WERI-Rb-1 (cell line): ENCODE measurements around the gene IGFBP6.

Experiments
- DNase-seq: peaks from one replicate; pipeline ENCODE4 v3.0.0-alpha.2; 2020
- H3K27ac ChIP-seq: fragments of 250-450 bp; sonication (Bioruptor Pico); 2 replicates; pipeline ENCODE4 v1.5.1; 2020; ENCODE audit warnings: mild to moderate bottlenecking, moderate library complexity
- H3K27me3 ChIP-seq: fragments of 250-450 bp; sonication (Bioruptor Pico); 2 replicates; pipeline ENCODE4 v1.5.1; 2021; ENCODE audit warnings: mild to moderate bottlenecking, low read depth, moderate library complexity; ENCODE audit not compliant: insufficient read depth, severe bottlenecking
- H3K36me3 ChIP-seq: fragments of 250-450 bp; sonication (Bioruptor Pico); 2 replicates; pipeline ENCODE4 v1.5.1; 2020; ENCODE audit warnings: mild to moderate bottlenecking, moderate library complexity
- H3K4me3 ChIP-seq: 2 replicates; pipeline ENCODE4 v1.5.1; 2011; ENCODE audit warnings: low read depth, mild to moderate bottlenecking, control low read depth, low read length
- H3K9me3 ChIP-seq: fragments of 250-450 bp; sonication (Bioruptor Pico); 2 replicates; pipeline ENCODE4 v1.5.1; 2021; ENCODE audit warnings: mild to moderate bottlenecking, moderate library complexity; ENCODE audit not compliant: severe bottlenecking
- CTCF ChIP-seq: IDR thresholded peaks from 2 replicates; pipeline ENCODE4 v1.5.1; 2011; ENCODE audit warnings: low read depth, mild to moderate bottlenecking, control low read depth, inconsistent platforms, low read length

The IGFBP6 gene

DNA sequence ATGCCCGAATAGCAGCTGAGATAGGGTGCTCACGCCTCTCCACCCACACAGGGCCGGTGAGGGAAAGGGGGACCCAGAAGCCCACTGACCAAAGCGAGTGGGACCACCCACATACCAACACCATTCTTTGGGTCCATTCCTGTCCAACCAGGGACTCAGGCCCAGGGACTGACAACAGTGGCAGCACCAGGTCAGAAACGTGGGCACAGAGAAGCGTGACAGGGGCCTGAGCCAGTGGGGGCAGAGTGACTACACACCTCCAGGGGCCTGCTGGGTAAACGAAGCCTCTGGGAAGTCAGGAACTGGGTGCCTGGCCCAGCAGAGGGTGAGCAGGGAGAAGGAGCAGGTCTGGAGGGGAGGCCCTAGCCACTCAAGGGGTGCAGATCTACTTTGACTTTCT is 32.0 kb upstream of the IGFBP6 start:
- H3K27ac ChIP-seq: no peak overlapping the region
- DNase-seq: no peak

GRCh38 chr12:53065975-53066931 is 31.2 kb upstream of the IGFBP6 start:
- Histone ChIP-seq H3K9me3 (no peaks in the 10 kb centered on the region), H3K27me3 (no peaks in the 10 kb centered on the region), H3K27ac (no peak overlapping the region), H3K4me3 (no peak overlapping the region), H3K36me3 (peaks cover 2% of the 10 kb centered on the region; the same call in 1 of the 2 replicates)
- DNase-seq: peak; percentile 72
- TF ChIP-seq CTCF: peak; percentile 89

More for the DNA sequence above, 32.0 kb upstream of the IGFBP6 start:
- no peak for TF ChIP-seq CTCF
- Histone ChIP-seq H3K27me3 (no peaks in the 10 kb centered on the region), H3K9me3 (no peaks in the 10 kb centered on the region), H3K36me3 (peaks cover 2% of the 10 kb centered on the region; the same call in 1 of the 2 replicates), H3K4me3 (no peak overlapping the region)

- no peak overlapping the region for H3K4me3 ChIP-seq
- peaks cover 2% of the 10 kb centered on the region; the same call in 1 of the 2 replicates for H3K36me3 ChIP-seq
- H3K27me3 ChIP-seq: no peaks in the 10 kb centered on the region
- no peak for TF ChIP-seq CTCF
- no peak overlapping the region for H3K27ac ChIP-seq
- no peak for DNase-seq
- no peaks in the 10 kb centered on the region for H3K9me3 ChIP-seq
These were observed 30.1 kb upstream of the IGFBP6 start for GRCh38 chr12:53067074-53067992.

DNA sequence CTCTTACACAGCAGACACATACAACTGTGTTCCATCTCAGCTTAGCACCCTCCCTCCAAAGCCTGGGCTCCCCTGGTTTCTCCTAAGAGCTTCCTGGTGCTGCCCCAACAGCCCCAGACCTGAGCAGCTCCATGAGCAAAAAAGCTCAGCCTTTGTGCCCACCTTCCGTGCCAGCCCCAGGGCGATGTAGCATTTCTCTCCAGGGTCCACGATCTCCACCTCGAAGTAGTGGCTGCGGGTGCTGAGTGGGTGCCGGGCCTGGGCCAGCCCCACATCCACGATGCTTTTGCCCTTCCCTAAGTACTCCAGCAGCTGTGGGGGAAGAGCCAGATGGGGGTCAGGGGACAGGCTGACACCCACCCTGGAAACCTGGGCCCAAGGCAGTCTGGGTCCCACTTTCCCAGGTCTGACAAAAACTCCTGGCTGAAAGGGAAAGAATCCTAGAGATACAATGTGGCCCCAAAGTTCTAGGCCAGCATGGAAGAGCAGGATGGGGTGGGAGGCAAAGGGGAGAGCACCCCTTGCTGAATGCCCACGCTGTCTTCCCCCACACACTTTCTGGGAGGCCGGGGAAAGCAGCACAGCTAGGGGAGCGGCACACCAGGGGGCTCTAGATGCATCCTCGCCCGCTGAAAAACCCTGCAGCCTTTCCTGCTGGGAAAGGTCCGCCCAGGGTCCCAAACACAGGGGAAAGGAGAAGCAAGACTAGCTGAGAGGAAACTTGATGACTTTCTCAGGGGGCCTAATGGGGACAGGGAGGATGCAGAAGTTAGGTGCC is 29.3 kb upstream of the IGFBP6 start:
- DNase-seq: no peak
- Histone ChIP-seq H3K27ac (no peak overlapping the region), H3K36me3 (peaks cover 5% of the 10 kb centered on the region)

More for the DNA sequence above, 29.3 kb upstream of the IGFBP6 start:
- no peak for TF ChIP-seq CTCF
- no peaks in the 10 kb centered on the region for H3K27me3 ChIP-seq
- no peaks in the 10 kb centered on the region for H3K9me3 ChIP-seq
- H3K4me3 ChIP-seq: no peak overlapping the region
